ENCODE measurements around the gene CCDC138. TPM values are rescaled to one million over a fixed set of nuclear protein-coding genes. Genes with fewer than 3 reads are reported as not detected.

Gene CCDC138
- total RNA-seq, 1 experiment from 2014 or later: 10.1 TPM

DNA sequence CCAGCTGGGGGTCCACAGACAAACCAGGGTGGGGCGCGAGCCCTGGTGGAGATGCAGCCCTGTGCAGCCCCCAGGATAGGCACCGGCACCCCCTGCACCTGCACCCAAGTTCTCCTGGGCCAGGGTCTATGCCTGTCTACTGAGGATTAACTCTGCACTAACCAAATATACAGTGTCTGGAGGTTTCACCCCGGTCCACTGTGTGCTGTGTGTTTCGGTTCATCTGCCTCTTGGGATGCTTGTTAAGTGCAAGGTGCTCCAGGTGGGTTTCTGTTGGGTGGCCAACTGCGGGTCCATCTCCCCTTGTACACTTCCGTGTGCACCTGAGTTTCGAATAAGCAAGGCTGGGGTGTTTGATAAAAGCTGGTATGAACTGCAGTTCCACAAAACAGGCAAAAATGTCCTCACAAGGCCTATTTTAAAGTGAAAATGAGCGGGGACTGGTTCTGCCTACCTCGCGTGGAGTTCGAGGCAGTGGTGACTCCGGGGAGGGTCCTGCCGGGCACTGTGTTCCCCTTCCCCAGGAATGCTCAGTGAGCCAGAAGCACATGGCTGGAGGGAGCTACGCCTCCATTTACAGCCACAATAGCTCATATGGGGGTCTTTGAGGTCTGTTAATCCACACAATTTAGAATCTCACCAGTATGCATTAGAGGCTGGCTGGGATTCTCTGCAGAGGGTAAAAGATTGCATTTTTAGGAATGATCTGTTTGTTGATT, 131.7 kb downstream of the CCDC138 start:
- Histone ChIP-seq H3K27me3 (ENCODE audit: control insufficient read depth, insufficient read depth, low read length) (no peaks in the 10 kb centered on the region), H3K27ac (ENCODE audit: low read length) (no peak overlapping the region), H3K36me3 (ENCODE audit: control insufficient read depth, insufficient read depth, low read length) (no peaks in the 10 kb centered on the region), H3K9me3 (ENCODE audit: control insufficient read depth, insufficient read depth, low read depth, low read length) (no peaks in the 10 kb centered on the region), H3K4me3 (ENCODE audit: low read depth in 2 of 2, low read length in 2 of 2) (no peak overlapping the region), H3K4me1 (ENCODE audit: control insufficient read depth, insufficient read depth, low read length) (no peaks in the 10 kb centered on the region)
- ChIA-PET CTCF (no interaction called here), POLR2A (interaction anchor here (0.6 kb wide), 1 partner anchor 184 kb away, joined by 3 read pairs; no protein-coding TSS in a partner anchor)
- DNase-seq (ENCODE audit: low read depth, low spot score) (no peak), ATAC-seq (no peak)
- BruUV-seq (replicated peaks): no TSS peak
- in situ Hi-C loops (cut with HindIII; ENCODE audit: low pct_unique_long_range_greater_than_20kb, low sequenced_read_pairs) (no loop called here), intact Hi-C loops (cut with micrococcal nuclease; ENCODE audit: unreplicated experiment) (no loop called here)
- TF ChIP-seq, protein P1, sequence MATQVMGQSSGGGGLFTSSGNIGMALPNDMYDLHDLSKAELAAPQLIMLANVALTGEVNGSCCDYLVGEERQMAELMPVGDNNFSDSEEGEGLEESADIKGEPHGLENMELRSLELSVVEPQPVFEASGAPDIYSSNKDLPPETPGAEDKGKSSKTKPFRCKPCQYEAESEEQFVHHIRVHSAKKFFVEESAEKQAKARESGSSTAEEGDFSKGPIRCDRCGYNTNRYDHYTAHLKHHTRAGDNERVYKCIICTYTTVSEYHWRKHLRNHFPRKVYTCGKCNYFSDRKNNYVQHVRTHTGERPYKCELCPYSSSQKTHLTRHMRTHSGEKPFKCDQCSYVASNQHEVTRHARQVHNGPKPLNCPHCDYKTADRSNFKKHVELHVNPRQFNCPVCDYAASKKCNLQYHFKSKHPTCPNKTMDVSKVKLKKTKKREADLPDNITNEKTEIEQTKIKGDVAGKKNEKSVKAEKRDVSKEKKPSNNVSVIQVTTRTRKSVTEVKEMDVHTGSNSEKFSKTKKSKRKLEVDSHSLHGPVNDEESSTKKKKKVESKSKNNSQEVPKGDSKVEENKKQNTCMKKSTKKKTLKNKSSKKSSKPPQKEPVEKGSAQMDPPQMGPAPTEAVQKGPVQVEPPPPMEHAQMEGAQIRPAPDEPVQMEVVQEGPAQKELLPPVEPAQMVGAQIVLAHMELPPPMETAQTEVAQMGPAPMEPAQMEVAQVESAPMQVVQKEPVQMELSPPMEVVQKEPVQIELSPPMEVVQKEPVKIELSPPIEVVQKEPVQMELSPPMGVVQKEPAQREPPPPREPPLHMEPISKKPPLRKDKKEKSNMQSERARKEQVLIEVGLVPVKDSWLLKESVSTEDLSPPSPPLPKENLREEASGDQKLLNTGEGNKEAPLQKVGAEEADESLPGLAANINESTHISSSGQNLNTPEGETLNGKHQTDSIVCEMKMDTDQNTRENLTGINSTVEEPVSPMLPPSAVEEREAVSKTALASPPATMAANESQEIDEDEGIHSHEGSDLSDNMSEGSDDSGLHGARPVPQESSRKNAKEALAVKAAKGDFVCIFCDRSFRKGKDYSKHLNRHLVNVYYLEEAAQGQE (IDR thresholded peaks at IDR 0.05; ENCODE audit: insufficient read depth in 1 of 2, low read depth in 2 of 2, low read length in 1 of 2): no peak
- TF ChIP-seq, protein P2, sequence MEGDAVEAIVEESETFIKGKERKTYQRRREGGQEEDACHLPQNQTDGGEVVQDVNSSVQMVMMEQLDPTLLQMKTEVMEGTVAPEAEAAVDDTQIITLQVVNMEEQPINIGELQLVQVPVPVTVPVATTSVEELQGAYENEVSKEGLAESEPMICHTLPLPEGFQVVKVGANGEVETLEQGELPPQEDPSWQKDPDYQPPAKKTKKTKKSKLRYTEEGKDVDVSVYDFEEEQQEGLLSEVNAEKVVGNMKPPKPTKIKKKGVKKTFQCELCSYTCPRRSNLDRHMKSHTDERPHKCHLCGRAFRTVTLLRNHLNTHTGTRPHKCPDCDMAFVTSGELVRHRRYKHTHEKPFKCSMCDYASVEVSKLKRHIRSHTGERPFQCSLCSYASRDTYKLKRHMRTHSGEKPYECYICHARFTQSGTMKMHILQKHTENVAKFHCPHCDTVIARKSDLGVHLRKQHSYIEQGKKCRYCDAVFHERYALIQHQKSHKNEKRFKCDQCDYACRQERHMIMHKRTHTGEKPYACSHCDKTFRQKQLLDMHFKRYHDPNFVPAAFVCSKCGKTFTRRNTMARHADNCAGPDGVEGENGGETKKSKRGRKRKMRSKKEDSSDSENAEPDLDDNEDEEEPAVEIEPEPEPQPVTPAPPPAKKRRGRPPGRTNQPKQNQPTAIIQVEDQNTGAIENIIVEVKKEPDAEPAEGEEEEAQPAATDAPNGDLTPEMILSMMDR (IDR thresholded peaks at IDR 0.05): no peak
- TF ChIP-seq POLR2AphosphoS5 (IDR thresholded peaks at IDR 0.05; ENCODE audit: low read depth, low read length): no peak
- no peak for TF ChIP-seq TCF7L2 (IDR thresholded peaks at IDR 0.05; ENCODE audit: low read depth, low read length)
- TF ChIP-seq SIN3A (IDR thresholded peaks at IDR 0.05; ENCODE audit: borderline replicate concordance, insufficient read depth, low read depth, low read length): no peak

DNA sequence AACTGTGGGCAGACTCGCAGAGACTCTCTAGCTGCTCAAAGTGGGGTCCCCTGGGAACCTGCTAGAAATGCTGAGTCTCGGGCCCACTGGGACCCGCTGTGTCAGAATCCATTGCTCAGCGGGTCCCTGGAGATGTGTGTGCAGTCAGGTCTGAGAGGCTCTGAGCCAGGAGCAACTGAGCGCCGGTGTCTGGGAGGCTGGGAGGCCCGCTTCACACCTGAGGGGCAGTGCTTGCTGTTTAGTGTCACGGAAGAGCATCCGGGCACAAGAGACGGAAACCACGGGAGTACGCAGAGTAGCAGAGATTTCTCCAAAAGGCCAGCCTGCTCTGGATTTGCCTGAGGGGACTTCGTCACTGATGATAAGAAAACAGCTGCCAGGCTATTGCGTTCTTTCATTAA, 132.4 kb downstream of the CCDC138 start:
- no peak overlapping the region for H3K27ac ChIP-seq (ENCODE audit: low read length)
- intact Hi-C loops (cut with micrococcal nuclease; ENCODE audit: unreplicated experiment) (no loop called here), in situ Hi-C loops (cut with HindIII; ENCODE audit: low pct_unique_long_range_greater_than_20kb, low sequenced_read_pairs) (no loop called here)
- ATAC-seq (no peak), DNase-seq (ENCODE audit: low read depth, low spot score) (no peak)
- TF ChIP-seq, protein P2 (IDR thresholded peaks at IDR 0.05): no peak
- TF ChIP-seq, protein P1 (IDR thresholded peaks at IDR 0.05; ENCODE audit: insufficient read depth in 1 of 2, low read depth in 2 of 2, low read length in 1 of 2): no peak
- TF ChIP-seq SIN3A (IDR thresholded peaks at IDR 0.05; ENCODE audit: borderline replicate concordance, insufficient read depth, low read depth, low read length) (no peak), POLR2AphosphoS5 (IDR thresholded peaks at IDR 0.05; ENCODE audit: low read depth, low read length) (no peak), TCF7L2 (IDR thresholded peaks at IDR 0.05; ENCODE audit: low read depth, low read length) (no peak)
- H3K4me1 ChIP-seq (ENCODE audit: control insufficient read depth, insufficient read depth, low read length): no peaks in the 10 kb centered on the region
- no peaks in the 10 kb centered on the region for H3K27me3 ChIP-seq (ENCODE audit: control insufficient read depth, insufficient read depth, low read length)
- ChIA-PET POLR2A (interaction anchor here (0.6 kb wide), 1 partner anchor 183 kb away, joined by 3 read pairs; no protein-coding TSS in a partner anchor), CTCF (no interaction called here)
- H3K4me3 ChIP-seq (ENCODE audit: low read depth in 2 of 2, low read length in 2 of 2): no peak overlapping the region
- H3K9me3 ChIP-seq (ENCODE audit: control insufficient read depth, insufficient read depth, low read depth, low read length): no peaks in the 10 kb centered on the region
- H3K36me3 ChIP-seq (ENCODE audit: control insufficient read depth, insufficient read depth, low read length): no peaks in the 10 kb centered on the region
- BruUV-seq (replicated peaks): no TSS peak
